Measurements from ENCODE around the gene SUPT3H. TPM values are rescaled to one million over a fixed set of nuclear protein-coding genes. Genes with fewer than 3 reads are reported as not detected.
A peak's percentile ranks its signal among the peaks of the same experiment; 100 is the strongest.

The SUPT3H gene
- total and polyA plus RNA-seq, 2 of the 13 experiments (the other 11 are each of a cell fraction or from before 2014, with no cell fraction given) = 11.9 to 36.1 TPM

- TF ChIP-seq, protein P1, sequence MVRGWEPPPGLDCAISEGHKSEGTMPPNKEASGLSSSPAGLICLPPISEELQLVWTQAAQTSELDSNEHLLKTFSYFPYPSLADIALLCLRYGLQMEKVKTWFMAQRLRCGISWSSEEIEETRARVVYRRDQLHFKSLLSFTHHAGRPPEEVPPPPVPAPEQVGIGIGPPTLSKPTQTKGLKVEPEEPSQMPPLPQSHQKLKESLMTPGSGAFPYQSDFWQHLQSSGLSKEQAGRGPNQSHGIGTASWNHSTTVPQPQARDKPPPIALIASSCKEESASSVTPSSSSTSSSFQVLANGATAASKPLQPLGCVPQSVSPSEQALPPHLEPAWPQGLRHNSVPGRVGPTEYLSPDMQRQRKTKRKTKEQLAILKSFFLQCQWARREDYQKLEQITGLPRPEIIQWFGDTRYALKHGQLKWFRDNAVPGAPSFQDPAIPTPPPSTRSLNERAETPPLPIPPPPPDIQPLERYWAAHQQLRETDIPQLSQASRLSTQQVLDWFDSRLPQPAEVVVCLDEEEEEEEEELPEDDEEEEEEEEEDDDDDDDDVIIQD (CRISPR knock-in tag; IDR thresholded peaks at IDR 0.05; ENCODE audit: low read depth) = no peak
- TF ChIP-seq RXRB (CRISPR knock-in tag; IDR thresholded peaks at IDR 0.05; ENCODE audit: borderline replicate concordance) (0 out of 2 replicates have a peak, but pooled peaks have one; percentile 12), RARA (CRISPR knock-in tag; IDR thresholded peaks at IDR 0.05) (peak; percentile 64), CREM (IDR thresholded peaks at IDR 0.05) (peak; percentile 47; the same call in 1 of the 2 replicates), CREM (CRISPR knock-in tag; IDR thresholded peaks at IDR 0.05) (no peak), THYN1 (CRISPR knock-in tag; IDR thresholded peaks at IDR 0.05; ENCODE audit: borderline replicate concordance, low read depth) (no peak), ISL2 (CRISPR knock-in tag; IDR thresholded peaks at IDR 0.05) (peak; percentile 65; the same call in 1 of the 2 replicates), HNF4A (CRISPR knock-in tag; IDR thresholded peaks at IDR 0.05) (peak; percentile 56)
- TF ChIP-seq, protein P2, sequence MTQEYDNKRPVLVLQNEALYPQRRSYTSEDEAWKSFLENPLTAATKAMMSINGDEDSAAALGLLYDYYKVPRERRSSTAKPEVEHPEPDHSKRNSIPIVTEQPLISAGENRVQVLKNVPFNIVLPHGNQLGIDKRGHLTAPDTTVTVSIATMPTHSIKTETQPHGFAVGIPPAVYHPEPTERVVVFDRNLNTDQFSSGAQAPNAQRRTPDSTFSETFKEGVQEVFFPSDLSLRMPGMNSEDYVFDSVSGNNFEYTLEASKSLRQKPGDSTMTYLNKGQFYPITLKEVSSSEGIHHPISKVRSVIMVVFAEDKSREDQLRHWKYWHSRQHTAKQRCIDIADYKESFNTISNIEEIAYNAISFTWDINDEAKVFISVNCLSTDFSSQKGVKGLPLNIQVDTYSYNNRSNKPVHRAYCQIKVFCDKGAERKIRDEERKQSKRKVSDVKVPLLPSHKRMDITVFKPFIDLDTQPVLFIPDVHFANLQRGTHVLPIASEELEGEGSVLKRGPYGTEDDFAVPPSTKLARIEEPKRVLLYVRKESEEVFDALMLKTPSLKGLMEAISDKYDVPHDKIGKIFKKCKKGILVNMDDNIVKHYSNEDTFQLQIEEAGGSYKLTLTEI (CRISPR knock-in tag; conservative IDR thresholded peaks at IDR 0.05) = no peak
Measured at GRCh38 chr6:45132658-45133294, 245.0 kb downstream of the SUPT3H start (continued).

DNA sequence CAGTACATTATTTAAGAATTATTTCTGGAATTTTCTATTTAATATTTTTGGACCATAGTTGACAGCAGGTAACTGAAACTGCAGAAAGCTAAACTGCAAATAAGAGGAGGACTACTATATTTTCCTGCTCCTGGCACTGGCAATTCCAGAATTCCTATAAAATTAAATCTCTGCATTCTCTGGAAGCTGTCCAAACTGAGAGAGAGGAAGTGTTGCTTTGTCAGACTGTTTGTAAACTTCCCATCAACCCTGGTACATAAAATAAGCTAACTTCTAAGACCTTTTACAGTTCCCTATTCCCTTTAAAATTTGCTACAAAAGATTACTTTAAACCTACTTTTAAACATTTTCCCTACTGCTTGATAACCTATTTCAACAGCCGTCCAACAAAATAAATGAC is 245.7 kb downstream of the SUPT3H start:
- peaks cover 15% of the 10 kb centered on the region for H3K4me1 ChIP-seq (ENCODE audit: insufficient read depth, low read length)
- CTCF ChIA-PET (ENCODE audit: low intra/inter-chr PET ratio, low total read pairs) = no interaction called here
- H2AFZ ChIP-seq (ENCODE audit: low read length) = no peak overlapping the region
- H3K9me3 ChIP-seq (ENCODE audit: low read length) = peaks cover 12% of the 10 kb centered on the region
- FAIRE-seq (no peak), ATAC-seq (no peak), DNase-seq (ENCODE audit: low spot score) (no peak)
- WGBS (ENCODE audit: low lambda C conversion rate) = 96% methylated on average over 1 of the region's 1 CpG
- H3K4me2 ChIP-seq (ENCODE audit: low read depth, low read length) = no peak overlapping the region
- H4K20me1 ChIP-seq (ENCODE audit: insufficient read depth, low read length) = no peaks in the 10 kb centered on the region
- H3K27me3 ChIP-seq (ENCODE audit: control insufficient read depth in 1 of 2, insufficient read depth in 2 of 2, low read length in 2 of 2) = no peaks in the 10 kb centered on the region
- no peak overlapping the region for H3K9ac ChIP-seq (ENCODE audit: insufficient read depth, low read depth, low read length)
- no peak overlapping the region for H3K4me3 ChIP-seq (replicated peaks in 1 of 3; ENCODE audit: insufficient read depth in 1 of 3, low read depth in 2 of 3, low read length in 3 of 3)
- no peak overlapping the region for H3K27ac ChIP-seq (ENCODE audit: extremely low read length, insufficient read depth, low read length)
- POLR2A ChIA-PET = no interaction called here
- no peaks in the 10 kb centered on the region for H3K79me2 ChIP-seq (ENCODE audit: insufficient read depth, low read length)
- H3K36me3 ChIP-seq (replicated peaks in 1 of 2; ENCODE audit: control insufficient read depth in 1 of 2, insufficient read depth in 2 of 2, low read length in 2 of 2) = no peaks in the 10 kb centered on the region
- intact Hi-C loops (cut with micrococcal nuclease; ENCODE audit: unreplicated experiment) = no loop called here
- in situ Hi-C loops (cut with HindIII; ENCODE audit: extremely low pct_ligation_motif_present, low pct_unique_long_range_greater_than_20kb) = no loop called here
- no TSS peak for BruUV-seq (replicated peaks)
- TF ChIP-seq STAG1 (CRISPR knock-in tag; IDR thresholded peaks at IDR 0.05) (no peak), FOXK1 (CRISPR knock-in tag; IDR thresholded peaks at IDR 0.05; ENCODE audit: borderline replicate concordance, low read depth) (no peak), ZBTB49 (CRISPR knock-in tag; IDR thresholded peaks at IDR 0.05; ENCODE audit: borderline replicate concordance) (no peak), FOXP4 (CRISPR knock-in tag; IDR thresholded peaks at IDR 0.05) (no peak), ZNF564 (CRISPR knock-in tag; IDR thresholded peaks at IDR 0.05) (no peak)
- TF ChIP-seq, protein P3, sequence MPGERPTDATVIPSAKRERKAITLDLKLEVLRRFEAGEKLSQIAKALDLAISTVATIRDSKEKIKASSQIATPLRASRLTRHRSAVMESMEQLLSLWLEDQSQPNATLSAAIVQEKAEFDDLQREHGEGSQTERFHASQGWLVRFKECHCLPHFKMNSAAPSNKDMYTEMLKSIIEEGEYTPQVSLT (CRISPR knock-in tag; IDR thresholded peaks at IDR 0.05; ENCODE audit: borderline replicate concordance, low read depth) = no peak

All from HepG2 (cell line).